ENCODE data around the gene SLC4A11. TPM values are rescaled to one million over a fixed set of nuclear protein-coding genes. Genes with fewer than 3 reads are reported as not detected.
"Not testable (repeated sequence)": the region's sequence is repeated elsewhere in the genome, so short reads cannot be mapped to it uniquely, and the experiment has no call there.

The SLC4A11 gene
- total RNA-seq, 4 donors from 2014 or later: 2.0 to 3.3 (median 2.3) TPM

DNA sequence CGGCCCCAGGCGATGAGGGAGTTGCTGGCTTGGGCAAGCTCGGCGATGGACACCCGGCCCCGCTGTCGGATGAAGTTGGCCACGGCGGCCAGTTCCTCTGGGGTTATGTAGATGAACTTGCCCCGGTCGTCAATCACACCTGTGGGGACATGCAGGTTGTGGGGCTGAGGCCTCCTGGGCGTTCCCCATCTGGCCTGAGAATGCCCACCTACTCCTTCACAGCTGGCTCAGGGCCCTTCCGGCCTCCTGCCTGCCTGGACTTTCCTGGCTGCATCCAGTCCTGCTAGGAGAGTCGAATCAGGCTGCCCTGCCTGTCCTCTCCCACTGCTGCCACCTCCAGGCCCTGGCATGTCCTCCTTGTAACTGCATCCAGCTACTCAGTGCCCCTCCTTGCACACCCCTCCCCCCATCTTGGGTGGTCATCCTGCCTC lies 48.3 kb downstream of the SLC4A11 start:
- intact Hi-C loops (cut with DNase I; ENCODE audit: low total_unique reads): no loop called here
- no peak for ATAC-seq
- in situ Hi-C loops (cut with MboI; ENCODE audit: low sequenced_read_pairs in 4 of 4): loop anchor here in 1 of 4 donors (25.0 kb wide), 1 partner anchor 128 kb away; the partner anchor contains the start of gene OXT
- Histone ChIP-seq H3K4me1 (no peaks in the 10 kb centered on the region), H3K36me3 (peaks cover 3 to 59% of the 10 kb centered on the region in 2 donors), H3K9me3 (no peaks in the 10 kb centered on the region), H3K27ac (no peak overlapping the region), H3K4me3 (no peak overlapping the region), H3K27me3 (no peaks in the 10 kb centered on the region)
- DNase-seq: no peak
- TF ChIP-seq POLR2A (IDR thresholded peaks at IDR 0.05): no peak
- TF ChIP-seq, protein P1, sequence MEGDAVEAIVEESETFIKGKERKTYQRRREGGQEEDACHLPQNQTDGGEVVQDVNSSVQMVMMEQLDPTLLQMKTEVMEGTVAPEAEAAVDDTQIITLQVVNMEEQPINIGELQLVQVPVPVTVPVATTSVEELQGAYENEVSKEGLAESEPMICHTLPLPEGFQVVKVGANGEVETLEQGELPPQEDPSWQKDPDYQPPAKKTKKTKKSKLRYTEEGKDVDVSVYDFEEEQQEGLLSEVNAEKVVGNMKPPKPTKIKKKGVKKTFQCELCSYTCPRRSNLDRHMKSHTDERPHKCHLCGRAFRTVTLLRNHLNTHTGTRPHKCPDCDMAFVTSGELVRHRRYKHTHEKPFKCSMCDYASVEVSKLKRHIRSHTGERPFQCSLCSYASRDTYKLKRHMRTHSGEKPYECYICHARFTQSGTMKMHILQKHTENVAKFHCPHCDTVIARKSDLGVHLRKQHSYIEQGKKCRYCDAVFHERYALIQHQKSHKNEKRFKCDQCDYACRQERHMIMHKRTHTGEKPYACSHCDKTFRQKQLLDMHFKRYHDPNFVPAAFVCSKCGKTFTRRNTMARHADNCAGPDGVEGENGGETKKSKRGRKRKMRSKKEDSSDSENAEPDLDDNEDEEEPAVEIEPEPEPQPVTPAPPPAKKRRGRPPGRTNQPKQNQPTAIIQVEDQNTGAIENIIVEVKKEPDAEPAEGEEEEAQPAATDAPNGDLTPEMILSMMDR (IDR thresholded peaks at IDR 0.05 in 4 of 5, conservative IDR thresholded peaks at IDR 0.05 in 1 of 5): no peak

DNA sequence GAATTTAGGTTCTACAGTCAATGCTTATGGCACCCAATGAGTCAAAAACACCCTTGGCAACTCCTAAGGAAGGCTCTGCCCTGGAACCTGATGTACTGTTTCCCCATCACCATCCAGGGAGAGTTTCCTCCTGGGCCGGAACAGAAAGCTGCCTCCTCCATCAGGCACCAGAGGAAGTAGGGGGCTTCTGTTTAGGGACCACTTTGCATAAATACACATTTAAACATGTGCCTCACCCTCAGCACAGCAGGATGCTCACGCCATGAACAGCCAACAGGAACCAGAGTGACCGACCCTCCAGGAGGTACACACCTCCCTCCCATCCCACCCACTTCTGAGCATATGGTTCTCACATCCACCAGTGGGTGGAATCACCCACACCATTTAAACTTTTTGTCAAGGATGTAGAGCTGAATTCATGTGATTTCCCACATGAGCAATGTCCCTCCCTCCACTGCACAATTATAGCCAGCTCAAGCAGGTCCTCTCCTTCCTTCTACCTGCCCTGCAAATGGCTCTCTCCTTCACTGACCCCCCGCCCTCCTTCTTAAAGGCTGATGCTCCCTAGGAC lies 49.3 kb downstream of the SLC4A11 start:
- in situ Hi-C loops (cut with MboI; ENCODE audit: low sequenced_read_pairs in 4 of 4) (loop anchor here in 1 of 4 donors (25.0 kb wide), 1 partner anchor 127 kb away; the partner anchor contains the start of gene OXT), intact Hi-C loops (cut with DNase I; ENCODE audit: low total_unique reads) (no loop called here)
- Histone ChIP-seq H3K4me3 (no peak overlapping the region), H3K27me3 (no peaks in the 10 kb centered on the region), H3K4me1 (no peaks in the 10 kb centered on the region), H3K27ac (no peak overlapping the region), H3K9me3 (no peaks in the 10 kb centered on the region), H3K36me3 (peaks cover 2 to 49% of the 10 kb centered on the region in 2 donors)
- ATAC-seq: no peak
- no peak for DNase-seq
- TF ChIP-seq POLR2A (IDR thresholded peaks at IDR 0.05): no peak
- TF ChIP-seq, protein P1 (IDR thresholded peaks at IDR 0.05 in 4 of 5, conservative IDR thresholded peaks at IDR 0.05 in 1 of 5): no peak

DNA sequence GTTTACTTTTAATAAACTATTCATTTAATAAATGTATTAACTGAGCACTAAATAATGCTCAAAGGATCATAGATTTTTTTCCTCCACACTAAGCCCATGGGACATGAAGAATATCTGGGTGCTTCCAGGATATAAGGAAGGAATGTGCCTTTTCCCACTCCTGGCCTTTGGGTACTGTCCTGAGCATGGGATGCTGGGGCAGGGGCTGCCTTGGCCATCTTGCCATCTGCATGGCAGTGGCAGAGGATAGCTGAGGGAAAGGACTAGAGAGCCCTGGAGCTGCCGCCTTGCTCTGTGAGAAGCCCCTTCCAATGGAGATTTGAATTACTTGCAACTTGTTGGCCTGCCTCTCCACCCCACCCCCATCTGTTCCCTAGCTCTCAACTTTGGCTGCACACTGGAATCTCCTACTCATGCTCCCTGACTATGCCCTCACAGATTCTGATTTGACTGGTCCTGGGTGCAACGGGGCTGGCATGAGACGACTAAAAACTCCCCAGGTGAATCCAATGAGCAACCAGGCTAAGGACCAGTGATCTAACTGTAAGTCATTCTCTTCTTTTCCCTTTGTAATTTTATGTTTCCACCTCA lies 50.1 kb downstream of the SLC4A11 start:
- DNase-seq (no peak), ATAC-seq (no peak)
- TF ChIP-seq, protein P1 (IDR thresholded peaks at IDR 0.05 in 4 of 5, conservative IDR thresholded peaks at IDR 0.05 in 1 of 5): no peak
- TF ChIP-seq POLR2A (IDR thresholded peaks at IDR 0.05): no peak
- H3K27me3 ChIP-seq: no peaks in the 10 kb centered on the region
- H3K4me3 ChIP-seq: no peak overlapping the region
- no peaks in the 10 kb centered on the region for H3K9me3 ChIP-seq
- in situ Hi-C loops (cut with MboI; ENCODE audit: low sequenced_read_pairs in 4 of 4) (loop anchor here in 1 of 4 donors (25.0 kb wide), 1 partner anchor 127 kb away; the partner anchor contains the start of gene OXT), intact Hi-C loops (cut with DNase I; ENCODE audit: low total_unique reads) (no loop called here)
- peaks cover 0 to 42% of the 10 kb centered on the region in 2 donors for H3K36me3 ChIP-seq
- H3K27ac ChIP-seq: no peak overlapping the region
- no peaks in the 10 kb centered on the region for H3K4me1 ChIP-seq

- intact Hi-C loops (cut with DNase I; ENCODE audit: low total_unique reads); DNase-seq; H3K4me1 ChIP-seq; H3K27me3 ChIP-seq; H3K4me3 ChIP-seq; ATAC-seq; H3K9me3 ChIP-seq; H3K27ac ChIP-seq: not testable (repeated sequence)
- in situ Hi-C loops (cut with MboI; ENCODE audit: low sequenced_read_pairs in 4 of 4): loop anchor here in 1 of 4 donors (25.0 kb wide), 1 partner anchor 126 kb away; the partner anchor contains the start of gene OXT
- H3K36me3 ChIP-seq: peaks cover 0 to 33% of the 10 kb centered on the region in 2 donors
Observed at GRCh38 chr20:3187861-3188260, 51.1 kb downstream of the SLC4A11 start.

DNA sequence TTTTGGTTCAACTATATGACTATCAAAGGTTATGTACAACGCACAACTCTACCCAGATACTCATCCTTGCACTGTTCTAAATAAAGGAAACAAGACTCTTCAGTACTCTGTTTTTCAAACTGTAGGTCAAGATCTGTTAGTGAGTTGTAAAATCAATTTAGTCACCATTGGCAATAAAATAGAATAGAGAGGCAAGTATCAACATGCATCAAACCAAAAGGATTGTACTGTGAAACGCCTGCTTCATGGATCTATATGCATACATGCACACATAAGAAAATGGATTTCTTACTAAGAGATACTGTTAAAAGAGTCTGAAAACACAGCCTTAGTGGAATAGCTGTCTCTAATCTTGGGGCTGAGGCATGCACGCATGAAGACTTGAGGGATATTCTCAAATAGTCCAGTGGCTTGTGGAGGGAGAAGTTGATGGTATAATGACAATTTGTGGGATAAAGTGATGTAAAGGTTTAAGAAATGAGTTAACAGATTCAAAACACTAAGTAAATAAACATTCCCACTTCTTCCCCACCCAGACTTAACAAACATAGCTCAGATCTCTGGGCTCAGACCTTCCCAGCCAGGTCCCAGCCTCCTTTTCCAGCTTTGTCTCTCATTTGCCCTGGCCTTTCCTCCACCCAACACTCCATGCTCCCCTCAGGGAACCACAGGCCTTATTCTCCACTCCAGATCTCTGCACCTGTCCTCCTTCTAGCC lies 54.9 kb downstream of the SLC4A11 start:
- no peaks in the 10 kb centered on the region for H3K36me3 ChIP-seq
- TF ChIP-seq, protein P1 (IDR thresholded peaks at IDR 0.05 in 4 of 5, conservative IDR thresholded peaks at IDR 0.05 in 1 of 5): no peak
- TF ChIP-seq POLR2A (IDR thresholded peaks at IDR 0.05): no peak
- no peak overlapping the region for H3K27ac ChIP-seq
- H3K9me3 ChIP-seq: no peaks in the 10 kb centered on the region
- intact Hi-C loops (cut with DNase I; ENCODE audit: low total_unique reads) (no loop called here), in situ Hi-C loops (cut with MboI; ENCODE audit: low sequenced_read_pairs in 4 of 4) (loop anchor here in 1 of 4 donors (25.0 kb wide), 1 partner anchor 122 kb away; the partner anchor contains the start of gene OXT)
- H3K4me3 ChIP-seq: no peak overlapping the region
- no peaks in the 10 kb centered on the region for H3K4me1 ChIP-seq
- DNase-seq (no peak), ATAC-seq (no peak)
- H3K27me3 ChIP-seq: no peaks in the 10 kb centered on the region

GRCh38 chr20:3182429-3182828 lies 56.6 kb downstream of the SLC4A11 start:
- H3K9me3 ChIP-seq; intact Hi-C loops (cut with DNase I; ENCODE audit: low total_unique reads); H3K36me3 ChIP-seq; DNase-seq; H3K27me3 ChIP-seq; H3K4me1 ChIP-seq; H3K27ac ChIP-seq; ATAC-seq; H3K4me3 ChIP-seq: not testable (repeated sequence)
- in situ Hi-C loops (cut with MboI; ENCODE audit: low sequenced_read_pairs in 4 of 4): loop anchor here in 1 of 4 donors (25.0 kb wide), 1 partner anchor 120 kb away; the partner anchor contains the start of gene OXT

Measured in gastrocnemius medialis (tissue), 4 donors.